SH-SY5Y (cell line): Measurements from ENCODE around the gene CFAP99.

ENCODE experiments used
- GATA2 ChIP-seq: IDR thresholded peaks from 2 replicates; pipeline ENCODE4 v1.6.1; 2011; ENCODE audit warnings: mild to moderate bottlenecking, low read depth, low read length
- GATA3 ChIP-seq: IDR thresholded peaks from 2 replicates; pipeline ENCODE4 v1.6.1; 2011; ENCODE audit warnings: low read depth, mild to moderate bottlenecking, low read length, moderate library complexity

- TF ChIP-seq GATA3 = no peak
- TF ChIP-seq GATA2 = no peak
These were observed 25.4 kb downstream of the CFAP99 start for GRCh38 chr4:2443956-2444740.
